NCI-H2107 treated with DMSO at 0.1 percent for 48 hours (cell line): ENCODE results near the gene EPSTI1.

ENCODE experiments used
- DNase-seq: peaks from one replicate; lab custom pipeline; 2025; ENCODE audit not compliant: unreplicated experiment; lab: John Stamatoyannopoulos, UW

EPSTI1 gene

GRCh38 chr13:42971691-42972347 lies 20.2 kb downstream of the EPSTI1 start:
- DNase-seq = no peak

- no peak for DNase-seq
These were observed 21.0 kb downstream of the EPSTI1 start for GRCh38 chr13:42970824-42971690.

- DNase-seq = peak; percentile 32
These were observed 22.4 kb downstream of the EPSTI1 start for GRCh38 chr13:42969565-42970172.

GRCh38 chr13:42968906-42969305 lies 23.1 kb downstream of the EPSTI1 start:
- DNase-seq = no peak

- DNase-seq = no peak
These were observed 24.4 kb downstream of the EPSTI1 start for GRCh38 chr13:42967660-42968059.

- no peak for DNase-seq
These were observed 26.8 kb downstream of the EPSTI1 start for GRCh38 chr13:42965281-42965680.

GRCh38 chr13:42964761-42965161 lies 27.3 kb downstream of the EPSTI1 start:
- no peak for DNase-seq

- DNase-seq = no peak
These were observed 32.4 kb downstream of the EPSTI1 start for GRCh38 chr13:42959615-42960014.

- DNase-seq = no peak
These were observed 34.2 kb downstream of the EPSTI1 start for GRCh38 chr13:42957881-42958280.

GRCh38 chr13:42950181-42950580 lies 41.9 kb downstream of the EPSTI1 start:
- DNase-seq = no peak

- DNase-seq = no peak
These were observed 44.1 kb downstream of the EPSTI1 start for GRCh38 chr13:42947925-42948324.

GRCh38 chr13:42946927-42947326 lies 45.1 kb downstream of the EPSTI1 start:
- no peak for DNase-seq

GRCh38 chr13:42929886-42930535 lies 62.0 kb downstream of the EPSTI1 start:
- no peak for DNase-seq

- DNase-seq = no peak
These were observed 65.5 kb downstream of the EPSTI1 start for GRCh38 chr13:42926555-42926954.

GRCh38 chr13:42926043-42926442 lies 66.0 kb downstream of the EPSTI1 start:
- DNase-seq = no peak

GRCh38 chr13:42925626-42926025 lies 66.4 kb downstream of the EPSTI1 start:
- DNase-seq = no peak

- DNase-seq = peak; percentile 55
These were observed 67.7 kb downstream of the EPSTI1 start for GRCh38 chr13:42924344-42924743.

GRCh38 chr13:42907745-42908144 lies 84.3 kb downstream of the EPSTI1 start:
- DNase-seq = no peak

GRCh38 chr13:42906257-42906656 lies 85.8 kb downstream of the EPSTI1 start:
- DNase-seq = no peak

- DNase-seq = no peak
These were observed 86.5 kb downstream of the EPSTI1 start for GRCh38 chr13:42905579-42905978.

GRCh38 chr13:42899266-42899665 lies 92.8 kb downstream of the EPSTI1 start:
- no peak for DNase-seq
